NK-92 treated with Interleukin-12 subunit alpha and Interleukin-12 subunit beta, amount 100 ng/mL, for 24 hours (cell line): ENCODE data around the gene MMP15.
A peak's percentile ranks its signal among the peaks of the same experiment; 100 is the strongest.
"Not testable (repeated sequence)": the region's sequence is repeated elsewhere in the genome, so short reads cannot be mapped to it uniquely, and the experiment has no call there.

ENCODE experiments used
- DNase-seq: peaks from one replicate; lab custom pipeline; 2025; lab: John Stamatoyannopoulos, UW

Gene MMP15

DNA sequence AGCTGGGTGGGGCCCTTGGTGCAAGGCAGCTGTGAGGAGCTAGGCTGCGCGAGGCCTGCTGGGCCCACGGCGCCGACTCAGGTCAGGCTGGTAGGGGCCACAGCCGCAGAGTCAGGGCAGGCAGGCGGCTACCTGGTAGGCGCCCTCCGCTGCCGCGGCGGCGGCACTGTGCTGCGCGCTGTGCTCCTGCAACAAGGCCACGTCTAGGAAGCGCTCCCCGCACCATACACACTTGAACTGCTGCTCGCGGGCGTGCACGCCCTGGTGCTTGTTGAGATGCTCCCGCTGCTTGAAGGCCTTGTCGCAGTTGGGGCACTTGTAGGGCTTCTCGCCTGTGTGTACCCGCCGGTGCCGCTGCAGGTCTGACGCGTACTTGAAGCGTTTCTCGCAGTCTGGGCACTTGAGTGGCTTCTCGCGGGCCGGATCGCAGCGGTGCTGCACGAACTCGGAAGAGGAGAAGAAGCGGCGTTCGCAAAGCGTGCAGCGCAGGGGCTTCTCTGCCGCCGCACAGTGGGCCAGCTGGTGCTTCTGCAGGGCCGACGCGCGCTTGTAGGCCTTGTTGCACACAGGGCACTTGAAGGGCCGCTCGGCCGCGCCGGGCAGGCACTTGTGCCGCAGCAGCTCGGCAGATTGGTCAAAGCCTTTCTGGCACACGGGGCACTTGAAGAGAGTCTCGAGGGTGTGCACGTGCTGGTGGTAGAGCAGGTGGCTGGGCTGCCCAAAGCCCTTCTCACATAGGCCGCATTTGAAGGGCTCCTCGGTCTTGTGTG lies 29.0 kb upstream of the MMP15 start:
- DNase-seq = no peak

DNA sequence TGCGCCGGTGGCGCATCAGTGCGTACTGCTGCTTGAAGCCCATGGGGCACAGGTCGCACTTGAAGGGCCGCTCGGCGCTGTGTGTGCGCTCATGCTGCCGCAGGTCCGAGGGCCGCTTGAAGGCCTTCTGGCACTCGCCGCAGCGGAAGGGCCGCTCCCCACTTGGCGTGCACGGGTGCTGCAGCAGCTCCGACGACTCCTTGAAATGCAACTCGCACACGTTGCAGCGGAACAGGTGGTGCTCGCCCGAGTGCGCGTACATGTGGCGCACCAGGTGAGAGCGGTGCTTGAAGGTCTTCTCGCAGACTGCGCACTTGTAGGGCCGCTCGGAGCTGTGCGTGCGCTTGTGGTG lies 28.4 kb upstream of the MMP15 start:
- no peak for DNase-seq

DNA sequence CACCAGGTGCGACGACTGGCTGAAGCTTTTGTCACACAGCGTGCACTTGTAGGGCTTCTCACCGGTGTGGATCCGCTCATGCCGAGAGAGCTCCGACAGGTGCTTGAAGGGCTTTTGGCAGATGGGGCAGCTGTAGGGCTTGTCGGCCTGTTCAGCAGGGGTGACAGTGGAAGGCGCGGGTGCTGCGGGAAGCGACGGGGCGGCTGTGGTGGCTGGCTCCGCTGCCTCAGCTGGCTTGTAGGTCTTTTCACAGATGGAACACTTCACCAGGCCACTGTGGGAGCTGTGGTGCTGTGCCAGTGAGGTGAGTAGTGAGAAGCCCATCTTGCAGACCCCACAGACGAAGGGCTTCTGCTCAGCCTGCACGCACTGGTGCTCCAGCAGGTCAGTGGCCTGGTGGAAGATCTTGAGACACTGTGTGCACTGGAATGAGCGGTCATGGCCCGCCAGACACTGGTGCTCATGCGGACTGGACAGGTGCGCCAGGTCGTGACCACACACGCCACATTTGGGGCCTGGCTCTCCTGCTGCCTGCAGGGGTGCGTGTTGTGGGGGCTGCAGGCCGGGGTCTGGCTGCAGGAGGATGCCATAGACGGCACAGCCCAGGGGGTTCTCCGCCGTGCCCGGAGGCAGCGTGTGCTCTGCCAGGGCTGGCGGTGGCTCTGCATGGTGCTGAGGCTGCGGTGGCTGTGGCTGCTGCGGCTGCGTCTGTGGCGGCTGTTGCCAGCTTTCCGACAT lies 27.9 kb upstream of the MMP15 start:
- no peak for DNase-seq

DNA sequence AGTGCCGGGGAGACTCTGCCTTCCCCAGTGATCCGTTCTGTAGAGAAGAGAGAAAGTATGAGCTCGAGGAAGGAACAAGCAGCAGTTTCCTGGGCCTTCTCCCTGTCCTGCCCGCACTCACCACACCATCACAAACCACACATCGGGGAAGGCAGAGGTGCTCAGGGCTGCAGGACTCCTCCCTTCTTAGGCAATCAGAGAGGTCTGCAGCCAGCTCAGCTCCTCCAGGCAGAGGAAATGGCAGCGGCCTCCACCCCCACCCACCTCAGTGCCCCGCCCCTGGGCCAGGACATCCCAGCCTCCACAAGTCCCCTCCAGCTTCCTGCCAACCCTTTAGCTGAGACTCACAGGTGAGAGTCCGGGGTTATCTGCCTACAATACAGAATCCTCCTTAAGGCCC lies 27.1 kb upstream of the MMP15 start:
- DNase-seq = peak; percentile 73

DNA sequence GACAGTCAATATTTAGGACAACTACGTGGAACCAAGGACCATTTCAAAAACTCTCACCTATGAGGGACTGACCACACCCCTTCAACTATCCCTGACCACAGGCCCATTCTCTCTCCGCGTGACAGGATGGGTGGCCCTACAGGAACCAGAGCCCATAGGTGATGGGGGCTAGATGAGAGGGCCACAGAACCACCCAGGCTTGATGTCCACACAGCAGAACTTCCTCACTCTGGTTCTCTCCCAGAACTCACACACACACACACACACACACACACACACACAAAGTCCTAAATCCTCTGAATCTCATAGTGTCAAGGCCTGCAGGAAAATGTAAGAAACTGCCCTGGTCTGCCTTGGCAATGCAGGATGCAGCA lies 26.6 kb upstream of the MMP15 start:
- DNase-seq = no peak

DNA sequence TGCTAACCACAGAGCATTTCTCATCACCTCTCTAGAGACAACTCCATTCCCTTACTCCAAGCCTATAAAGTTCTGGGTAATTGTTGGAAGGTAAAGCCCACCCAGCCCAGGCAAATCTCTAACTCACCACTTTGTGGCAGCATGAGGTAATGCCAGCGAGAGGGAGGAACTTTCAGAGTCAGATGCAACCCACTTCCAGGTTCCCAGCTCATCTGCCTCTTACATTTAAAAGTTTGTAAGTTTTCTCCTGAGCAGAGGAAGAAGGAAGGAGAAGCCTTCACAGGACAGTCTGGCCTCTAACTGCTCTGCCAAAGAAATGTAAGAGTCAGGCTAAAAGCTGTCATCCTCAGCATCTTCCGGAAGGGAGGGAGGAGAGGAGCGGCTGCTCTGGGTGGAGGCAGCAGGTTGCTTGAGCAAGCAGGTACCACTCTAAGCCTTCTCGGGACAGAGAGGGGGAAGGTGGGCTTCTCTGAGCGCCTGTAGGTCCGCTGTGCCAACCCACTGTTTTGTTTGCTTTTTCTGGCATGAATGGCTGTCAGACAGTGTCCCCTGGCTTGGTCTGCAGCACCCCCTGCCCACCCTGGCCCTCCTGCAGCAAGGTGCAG lies 26.1 kb upstream of the MMP15 start:
- peak; percentile 13 for DNase-seq

DNA sequence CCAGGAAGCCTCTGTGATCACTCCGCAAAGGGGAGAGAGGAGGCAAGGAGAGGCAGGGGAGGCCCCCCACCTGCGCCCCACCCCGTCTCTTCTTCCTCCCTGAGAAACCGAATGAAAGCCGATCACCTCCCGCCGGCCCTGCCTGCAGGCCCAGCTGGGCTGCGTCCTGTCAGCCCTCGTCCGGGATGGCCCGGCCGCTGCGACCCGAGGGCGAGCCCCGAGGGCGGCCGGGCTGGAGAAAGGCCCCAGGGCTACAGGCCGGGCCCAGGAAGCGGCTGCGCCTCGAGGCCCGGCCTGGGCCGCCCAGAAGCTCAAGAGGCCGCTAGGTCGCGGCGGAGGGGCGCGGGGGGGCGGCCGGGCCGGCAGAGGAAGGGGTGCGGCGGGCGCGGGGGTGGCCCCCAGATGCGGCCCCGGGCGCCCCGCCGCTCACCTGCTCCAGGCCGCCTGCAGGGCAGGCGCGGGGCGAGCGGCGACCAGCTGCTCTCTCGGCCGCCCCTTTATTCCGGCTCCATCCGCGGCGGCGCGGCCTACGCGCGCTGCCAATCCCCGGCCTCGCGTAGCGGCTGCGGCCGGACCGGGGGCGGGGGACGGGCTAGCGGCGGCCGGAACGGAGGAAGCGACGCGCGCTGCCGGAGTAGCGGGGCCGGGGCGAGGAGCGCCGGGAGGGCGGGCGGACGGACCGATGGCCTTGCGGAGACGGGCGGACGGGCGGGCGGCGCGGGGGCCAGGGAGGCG lies 25.4 kb upstream of the MMP15 start, which contains the start of gene ZNF319:
Gene ZNF319 (minus strand): TSS at position 702 of the 735 bp plus-strand sequence. CDS start 2,407 bp downstream, outside the sequence.
- no peak for DNase-seq

DNA sequence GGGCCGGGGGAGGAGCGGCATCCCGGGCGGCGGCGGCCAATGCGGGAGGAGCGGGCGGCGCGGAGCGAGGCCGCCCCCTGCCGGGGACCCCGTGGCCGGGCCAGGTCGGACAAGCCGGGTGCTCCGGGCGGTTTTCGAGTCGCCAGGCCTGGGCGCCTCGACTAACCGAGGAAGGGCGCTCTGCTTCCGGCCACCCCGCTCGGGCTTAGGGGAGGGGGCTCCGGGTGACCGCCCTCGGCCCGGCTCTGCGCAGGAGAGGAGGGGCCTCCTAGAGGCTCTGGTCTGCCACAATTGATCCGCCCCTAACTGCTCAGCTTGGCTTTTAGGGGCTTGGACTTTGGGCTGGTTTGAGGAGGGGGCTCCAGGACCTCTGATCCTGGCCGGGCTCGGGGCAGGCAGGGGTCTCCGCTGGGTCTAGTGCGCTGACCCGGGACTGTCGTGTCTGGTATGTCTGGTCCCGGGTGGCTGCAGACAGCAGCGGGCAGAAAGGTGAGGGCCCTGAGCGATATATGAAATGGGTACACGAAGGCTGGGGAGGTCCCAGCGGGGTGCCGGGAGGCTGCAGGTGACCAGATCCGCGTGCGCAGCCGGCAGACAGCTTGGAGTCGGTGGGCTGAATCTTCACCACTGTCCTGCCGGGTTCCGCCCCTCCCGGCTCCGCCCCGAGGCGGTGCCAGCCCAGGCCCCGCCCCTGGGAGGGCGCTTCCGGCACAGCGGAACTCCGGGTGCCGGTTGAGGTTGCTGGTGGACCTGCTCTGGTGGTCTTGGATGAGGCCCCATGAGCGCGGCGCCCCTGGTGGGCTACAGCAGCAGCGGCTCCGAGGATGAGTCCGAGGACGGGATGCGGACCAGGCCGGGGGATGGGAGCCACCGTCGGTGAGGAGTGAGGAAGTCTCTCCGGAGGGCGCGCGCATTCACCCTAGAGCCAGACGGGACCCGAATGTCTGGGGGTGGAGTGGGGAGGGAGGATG lies 24.6 kb upstream of the MMP15 start, which contains the start of gene USB1:
Gene USB1 (plus strand): TSS at position 702 of the 971 bp plus-strand sequence. CDS start 77 bp downstream, at position 779.
- peak; percentile 70 for DNase-seq

DNA sequence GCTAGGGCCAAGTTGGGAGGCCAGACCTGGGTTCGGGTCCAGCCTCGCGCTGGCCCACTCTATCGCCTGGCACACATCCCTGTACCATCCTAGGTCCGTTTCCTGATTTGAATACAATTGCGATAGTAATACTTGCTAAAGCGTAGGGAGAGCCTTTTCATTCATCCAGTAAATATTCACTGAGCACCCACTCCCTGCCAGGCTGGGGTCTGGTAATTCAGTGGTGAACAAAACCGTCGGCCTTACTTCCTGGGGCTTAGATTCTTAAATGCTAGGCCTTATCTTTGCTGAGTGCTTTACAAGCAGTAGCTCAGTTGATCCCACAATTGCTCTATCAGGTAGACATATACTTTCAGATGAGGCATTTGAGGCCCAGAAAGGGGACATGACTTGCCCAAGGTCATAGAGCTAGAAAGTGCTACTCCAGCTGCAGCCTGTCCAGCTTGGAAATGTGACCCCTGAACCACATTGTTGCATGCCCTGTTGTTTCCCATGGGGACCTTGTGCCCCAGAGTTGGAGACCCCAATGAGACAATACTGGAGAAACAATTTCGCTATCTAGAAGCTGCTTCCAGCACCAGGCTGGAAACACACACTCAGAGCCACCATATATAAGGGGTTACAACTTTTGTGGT lies 23.7 kb upstream of the MMP15 start:
- DNase-seq = no peak

DNA sequence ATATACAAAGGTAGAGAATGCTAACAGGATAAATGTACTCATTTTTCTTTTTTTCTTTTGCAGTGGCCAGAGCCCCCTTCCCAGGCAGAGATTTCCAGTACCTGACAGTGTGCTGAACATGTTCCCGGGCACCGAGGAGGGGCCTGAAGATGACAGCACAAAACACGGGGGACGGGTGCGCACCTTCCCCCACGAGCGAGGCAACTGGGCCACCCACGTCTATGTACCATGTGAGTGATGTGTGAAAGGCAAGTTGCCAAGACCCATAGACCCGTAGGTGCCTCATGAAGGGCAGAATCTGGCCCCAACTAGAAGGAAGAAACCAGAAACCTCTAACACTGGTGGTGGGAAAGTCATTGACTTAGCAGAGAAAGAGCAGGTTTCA lies 23.1 kb upstream of the MMP15 start:
- DNase-seq = no peak

DNA sequence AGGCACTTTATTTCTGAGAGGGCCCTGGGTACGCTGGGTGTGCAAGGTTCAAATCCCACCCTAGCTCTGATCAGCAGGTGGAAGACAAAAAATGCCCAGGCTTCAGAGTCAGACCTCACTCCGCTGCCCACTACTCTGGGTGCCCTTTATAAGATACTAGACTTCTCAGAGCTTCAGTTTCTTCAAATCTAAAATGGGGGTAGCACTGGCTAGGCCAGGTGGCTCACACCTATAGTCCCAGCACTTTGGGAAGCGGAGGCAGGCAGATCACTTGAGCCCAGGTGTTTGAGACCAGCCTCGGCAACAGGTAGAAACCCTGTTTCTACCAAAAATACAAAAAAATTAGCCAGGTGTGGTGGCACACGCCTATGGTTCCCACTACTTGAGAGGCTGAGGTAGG lies 22.6 kb upstream of the MMP15 start:
- no peak for DNase-seq

DNA sequence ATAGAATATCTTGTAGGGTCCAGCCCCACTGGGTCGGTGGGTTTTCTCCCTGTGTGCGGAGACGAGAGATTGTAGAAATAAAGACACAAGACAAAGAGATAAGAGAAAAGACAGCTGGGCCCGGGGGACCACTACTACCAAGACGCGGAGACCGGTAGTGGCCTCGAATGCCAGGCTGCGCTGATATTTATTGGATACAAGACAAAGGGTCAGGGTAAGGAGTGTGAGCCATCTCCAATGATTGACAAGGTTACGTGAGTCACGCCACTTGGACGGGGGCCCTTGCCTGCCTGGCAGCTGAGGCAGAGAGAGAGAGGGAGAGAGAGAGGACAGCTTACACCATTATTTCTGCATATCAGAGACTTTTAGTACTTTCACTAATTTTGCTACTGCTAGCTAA lies 20.8 kb upstream of the MMP15 start:
- not testable (repeated sequence) for DNase-seq

DNA sequence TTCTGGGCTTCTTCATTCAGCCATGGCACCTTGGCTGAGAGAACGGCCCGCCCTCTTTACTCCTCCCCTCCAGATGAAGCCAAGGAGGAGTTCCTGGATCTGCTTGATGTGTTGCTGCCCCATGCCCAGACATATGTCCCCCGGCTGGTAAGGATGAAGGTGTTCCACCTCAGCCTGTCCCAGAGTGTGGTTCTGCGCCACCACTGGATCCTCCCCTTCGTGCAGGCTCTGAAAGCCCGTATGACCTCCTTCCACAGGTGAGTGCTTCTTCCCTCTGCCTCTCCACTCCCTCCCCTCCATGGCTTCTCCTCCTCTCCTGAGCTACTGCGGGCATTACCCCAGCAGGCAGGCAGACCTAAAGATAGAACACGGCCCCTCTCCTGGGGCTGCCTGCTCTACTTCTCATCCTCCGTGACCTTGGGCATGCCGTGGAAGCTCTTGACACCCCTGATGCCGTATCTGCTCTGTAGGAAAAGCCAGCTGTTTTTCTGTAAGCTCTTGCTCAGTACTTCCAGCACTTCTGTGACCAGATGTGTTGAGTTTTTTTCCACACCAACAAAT lies 15.6 kb upstream of the MMP15 start:
- DNase-seq = no peak

DNA sequence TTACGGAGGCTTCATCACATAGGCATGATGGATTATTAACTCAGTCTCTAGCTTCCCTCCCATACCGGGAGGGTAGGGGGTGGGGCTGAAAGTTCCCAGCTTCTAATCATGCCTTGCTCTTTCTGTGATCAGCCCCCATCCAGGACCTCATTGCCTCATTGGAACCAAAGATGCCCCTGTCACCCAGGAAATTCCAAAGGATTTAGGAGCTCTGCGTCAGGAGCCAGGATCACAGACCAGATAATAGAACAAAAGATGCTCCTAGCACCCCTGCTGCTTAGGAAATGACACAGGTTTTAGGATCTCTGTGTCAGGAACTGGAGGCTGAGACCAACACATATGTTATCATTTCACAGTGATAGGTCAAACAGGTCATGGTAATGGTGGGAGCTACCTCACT lies 14.7 kb upstream of the MMP15 start:
- no peak for DNase-seq

DNA sequence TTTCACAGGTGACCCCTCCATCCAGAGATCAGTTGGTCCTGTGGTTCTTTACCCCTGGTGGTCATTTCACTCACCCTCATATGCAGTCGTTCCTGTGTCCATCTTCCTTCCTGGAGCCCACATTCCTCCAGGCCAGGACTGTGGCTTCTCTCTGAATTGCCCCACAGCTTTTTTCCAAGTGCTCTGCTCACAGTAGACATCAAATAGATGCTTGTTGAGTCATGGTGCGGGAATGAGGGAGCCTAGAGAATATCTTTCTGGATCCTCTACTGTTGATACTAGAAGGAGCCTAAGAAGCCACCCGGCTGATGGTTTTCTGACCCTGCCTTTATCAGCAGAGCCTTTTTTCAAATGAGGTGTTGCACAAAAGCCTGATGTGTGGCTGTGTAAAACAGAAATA lies 13.9 kb upstream of the MMP15 start:
- DNase-seq = no peak

DNA sequence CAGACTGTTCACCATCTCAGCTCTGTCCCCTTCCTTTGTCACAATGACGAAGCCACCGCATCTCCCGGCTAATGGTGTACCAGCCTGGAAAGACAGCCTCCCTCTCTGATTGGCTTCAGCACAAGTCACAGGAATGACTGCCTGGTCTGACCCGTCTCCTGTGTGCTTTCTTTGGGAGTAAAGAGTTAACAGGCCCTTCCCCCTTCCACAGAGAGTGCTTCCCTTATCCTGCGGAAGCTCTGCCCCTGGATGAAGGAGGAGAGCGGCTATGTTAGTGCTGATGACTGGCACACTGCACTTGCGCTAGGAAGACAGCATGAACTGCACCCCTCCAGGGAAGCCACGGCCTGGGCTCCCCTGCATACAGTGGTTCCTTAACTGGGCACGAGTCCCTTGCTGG lies 13.1 kb upstream of the MMP15 start:
- DNase-seq = no peak

DNA sequence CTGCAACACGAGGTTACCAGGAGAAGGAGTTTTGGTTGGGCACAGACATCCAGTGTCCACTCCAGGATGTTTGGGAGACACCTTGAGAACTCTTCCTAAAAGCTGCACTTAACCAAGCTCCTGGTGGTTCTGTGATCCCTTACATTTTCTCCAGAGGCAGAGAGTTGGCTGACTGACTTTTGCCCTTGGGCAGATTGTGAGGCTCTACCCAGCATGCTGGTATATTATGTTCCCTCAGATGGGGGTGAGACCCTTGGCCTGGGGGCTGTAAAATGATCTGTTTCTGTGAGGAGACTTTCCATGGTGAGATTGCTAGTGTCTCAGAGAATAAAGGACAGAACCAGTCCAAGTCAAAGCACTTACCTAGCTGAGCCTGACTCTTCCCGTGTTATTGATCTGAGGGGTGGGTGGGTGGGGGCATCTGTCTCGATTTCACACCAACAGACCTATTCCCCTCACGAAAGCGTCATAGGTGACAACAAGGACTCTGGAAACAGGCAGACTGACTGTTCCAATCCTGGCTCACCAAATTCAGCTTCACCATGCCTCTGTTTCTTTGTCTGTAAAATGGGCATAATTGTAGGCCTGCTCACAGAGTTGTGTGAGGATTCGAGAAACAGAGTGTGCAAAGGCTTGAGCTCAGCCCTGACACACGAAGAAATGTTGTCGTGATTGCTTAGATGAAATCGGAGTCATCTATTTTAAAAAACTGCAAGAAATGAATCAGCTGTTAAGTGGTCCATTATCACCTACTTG lies 12.2 kb upstream of the MMP15 start:
- DNase-seq = no peak

DNA sequence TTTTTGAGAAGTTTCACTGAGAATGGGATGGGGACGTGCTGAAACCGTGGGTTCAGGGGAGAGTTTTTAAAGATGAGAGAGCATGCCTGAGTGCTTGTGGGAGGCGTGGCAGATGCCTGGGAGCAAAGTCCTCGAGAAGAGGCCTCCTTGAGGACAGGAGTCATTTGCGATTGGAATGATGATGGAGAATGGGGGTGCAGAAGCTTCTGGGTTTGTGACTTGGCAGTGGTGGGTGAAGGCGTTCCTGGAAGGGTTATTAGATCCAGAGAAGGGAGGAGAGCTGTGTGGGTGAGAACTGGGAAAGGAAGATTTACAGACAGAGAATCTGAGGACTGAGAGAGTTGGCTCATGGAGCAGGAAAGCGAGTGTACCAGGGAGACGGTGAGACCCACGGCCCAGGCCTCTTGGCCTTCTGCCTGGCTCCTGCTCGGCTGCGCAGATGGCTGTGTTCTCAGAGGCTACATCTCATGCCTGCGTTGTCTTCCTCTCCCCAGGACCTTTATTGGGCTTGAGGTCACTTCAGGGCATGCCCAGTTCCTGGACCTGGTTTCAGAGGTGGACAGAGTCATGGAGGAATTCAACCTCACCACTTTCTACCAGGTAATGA lies 8.6 kb upstream of the MMP15 start:
- no peak for DNase-seq

DNA sequence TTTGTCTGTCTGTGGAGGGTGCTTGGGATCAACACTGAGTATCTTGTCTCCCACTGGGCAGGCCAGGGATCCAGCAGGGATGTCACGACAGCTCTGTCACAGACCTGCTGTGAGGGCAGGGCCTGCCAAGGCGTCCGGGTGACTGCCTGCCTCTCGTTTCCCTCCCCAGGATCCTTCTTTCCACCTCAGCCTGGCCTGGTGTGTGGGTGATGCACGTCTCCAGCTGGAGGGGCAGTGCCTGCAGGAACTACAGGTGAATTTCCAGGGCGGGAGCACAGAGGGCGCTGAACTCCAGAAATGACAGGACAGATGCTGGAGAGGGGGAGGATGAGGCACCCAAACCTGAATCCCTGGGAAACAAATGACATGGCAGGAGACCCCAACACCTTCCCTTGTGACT lies 6.8 kb upstream of the MMP15 start:
- no peak for DNase-seq
